ENCODE results near the gene RFC2. TPM values are rescaled to one million over a fixed set of nuclear protein-coding genes. Genes with fewer than 3 reads are reported as not detected.
A peak's percentile ranks its signal among the peaks of the same experiment; 100 is the strongest.

The RFC2 gene
- total RNA-seq, 2 donors from 2014 or later = 15.6 to 21.9 TPM

- H3K27me3 ChIP-seq (replicated peaks; ENCODE audit: insufficient read depth) = no peaks in the 10 kb centered on the region
- DNase-seq (ENCODE audit: low spot score) = no peak
- H3K36me3 ChIP-seq = no peaks in the 10 kb centered on the region
- H3K9me3 ChIP-seq = no peaks in the 10 kb centered on the region
- peaks cover 24% of the 10 kb centered on the region for H3K4me1 ChIP-seq (replicated peaks)
- intact Hi-C loops (cut with DNase I) = no loop called here
- H3K4me3 ChIP-seq = no peak overlapping the region
- H3K27ac ChIP-seq = no peak overlapping the region
- TF ChIP-seq POLR2A (IDR thresholded peaks at IDR 0.05) (no peak), CTCF (IDR thresholded peaks at IDR 0.05) (no peak), POLR2AphosphoS5 (IDR thresholded peaks at IDR 0.05) (no peak)
- WGBS = 74% methylated on average over 5 of the region's 5 CpGs
Measured at GRCh38 chr7:74181821-74182220, 72.4 kb downstream of the RFC2 start.

MicroRNAs encoded within 50 kb of the gene (microRNA counts, 767-probe panel; counts per million panel counts)
- microRNA hsa-miR-590-3p (431 to 927 counts per million in 2 donors), microRNA hsa-miR-590-5p (2,112 to 2,180 counts per million in 2 donors)

Small RNA genes within 50 kb of the gene (microRNA-seq; reads per million reads assigned to microRNA genes)
- gene MIR590 = 43.9 reads per million, percentile 66 among the genes with 10 or more reads in this experiment

Small RNA genes within 50 kb of the gene (small RNA-seq; reads per million reads assigned to genes)
- gene MIR590 = 0.09 to 0.20 reads per million in 2 donors

Other genes starting within 250 kb of the RFC2 start
- 10 to 100 TPM; 34.7 to 93.4 TPM for gene ELN, start 226.2 kb downstream of the RFC2 start, total RNA-seq
- gene LIMK1, start 170.6 kb downstream of the RFC2 start, total RNA-seq = 10 to 100 TPM; 12.8 to 41.2 TPM
- 100 to 1,000 TPM; 199 to 252 TPM for gene EIF4H, start 80.0 kb downstream of the RFC2 start, total RNA-seq
- 1 to 10 TPM; 4.8 to 7.2 TPM for gene LAT2, start 44.4 kb downstream of the RFC2 start, total RNA-seq
- gene CLIP2, start 35.0 kb upstream of the RFC2 start, total RNA-seq = 10 to 100 TPM; 18.6 to 24.1 TPM
- 10 to 100 TPM; 24.0 to 36.6 TPM for gene GTF2IRD1, start 199.5 kb upstream of the RFC2 start, total RNA-seq

Data from prostate gland (tissue), 2 donors.